ENCODE results near the gene NCAPD3. TPM values are rescaled to one million over a fixed set of nuclear protein-coding genes. Genes with fewer than 3 reads are reported as not detected.

Gene NCAPD3
- total and polyA plus RNA-seq, 9 of the 15 experiments (the other 6 are each of a cell fraction or from before 2014, with no cell fraction given): 23.6 to 80.6 (median 58.6) TPM

GRCh38 chr11:134146598-134146997, 77.2 kb downstream of the NCAPD3 start:
- Histone ChIP-seq H3K9me1 (ENCODE audit: control insufficient read depth, insufficient read depth, low read length) (no peaks in the 10 kb centered on the region), H3K9me3 (replicated peaks; ENCODE audit: control insufficient read depth, insufficient read depth, low read depth, low read length) (no peaks in the 10 kb centered on the region), H3K4me3 (no peak overlapping the region), H3K9ac (ENCODE audit: insufficient read depth in 1 of 2, low read depth in 2 of 2, low read length in 2 of 2) (no peak overlapping the region), H3K4me2 (ENCODE audit: insufficient read depth, low read length) (no peak overlapping the region), H3K79me2 (ENCODE audit: control insufficient read depth, insufficient read depth, low read length) (no peaks in the 10 kb centered on the region), H3K27ac (ENCODE audit: extremely low read depth, low read depth, low read length) (no peak overlapping the region), H3K27me3 (ENCODE audit: control insufficient read depth in 2 of 2, insufficient read depth in 2 of 2, low read length in 2 of 2) (peaks cover 0 to 7% of the 10 kb centered on the region in 2 experiments; a peak in 2 of 5 replicates), H2AFZ (ENCODE audit: low read depth, low read length) (no peak overlapping the region), H4K20me1 (replicated peaks; ENCODE audit: control insufficient read depth, insufficient read depth, low read length) (0 out of 2 replicates have a peak, but pooled peaks cover 3% of the 10 kb centered on the region), H3K4me1 (replicated peaks in 1 of 2; ENCODE audit: control insufficient read depth in 2 of 2, insufficient read depth in 2 of 2, low read length in 2 of 2) (no peaks in the 10 kb centered on the region), H3K36me3 (ENCODE audit: control insufficient read depth, insufficient read depth, low read length) (peaks cover 24% of the 10 kb centered on the region; the same call in 2 of the 3 replicates)
- POLR2A ChIA-PET: interaction anchor here (0.8 to 1.0 kb wide), 2 partner anchors 12 to 18 kb away, joined by 3 read pairs; no protein-coding TSS in a partner anchor
- no peak for ATAC-seq
- DNase-seq (ENCODE audit: extremely low read depth in 1 of 4, low spot score in 3 of 4): no peak
- FAIRE-seq: no peak
- in situ Hi-C loops (cut with MboI) (loop anchor here (10.0 kb wide), 1 partner anchor 222 kb away; no protein-coding TSS in a partner anchor), intact Hi-C loops (cut with micrococcal nuclease) (no loop called here)
- BruUV-seq (replicated peaks): no TSS peak
- 48% methylated on average over 3 of the region's 3 CpGs for WGBS (ENCODE audit: insufficient coverage, low coverage, missing lambda C conversion rate)
- CTCF ChIA-PET (ENCODE audit: low intra/inter-chr PET ratio): no interaction called here
- TF ChIP-seq RBM25 (IDR thresholded peaks at IDR 0.05; ENCODE audit: low read depth, low read length, severe bottlenecking): no peak
- no peak for TF ChIP-seq TAF9B (IDR thresholded peaks at IDR 0.05; ENCODE audit: partially characterized antibody)
- no peak for TF ChIP-seq TFAM (CRISPR knock-in tag; conservative IDR thresholded peaks at IDR 0.05)
- no peak for TF ChIP-seq SRSF1 (IDR thresholded peaks at IDR 0.05; ENCODE audit: low read depth, low read length)
- no peak for TF ChIP-seq ZNF318 (IDR thresholded peaks at IDR 0.05; ENCODE audit: borderline replicate concordance in 1 of 2, low read depth in 1 of 2)
- no peak for TF ChIP-seq RFX7 (CRISPR knock-in tag; IDR thresholded peaks at IDR 0.05)
- TF ChIP-seq ZNF224 (CRISPR knock-in tag; IDR thresholded peaks at IDR 0.05): no peak
- TF ChIP-seq GTF2F1 (IDR thresholded peaks at IDR 0.05; ENCODE audit: low read depth, low read length): no peak
- TF ChIP-seq NCOR1 (IDR thresholded peaks at IDR 0.05): no peak
- TF ChIP-seq EHMT2 (IDR thresholded peaks at IDR 0.05): no peak
- no peak for TF ChIP-seq MAFK (IDR thresholded peaks at IDR 0.05; ENCODE audit: low read length)
- TF ChIP-seq EP400 (IDR thresholded peaks at IDR 0.05): no peak
- no peak for TF ChIP-seq ILF3 (IDR thresholded peaks at IDR 0.05; ENCODE audit: borderline replicate concordance)
- TF ChIP-seq PHB2 (IDR thresholded peaks at IDR 0.05; ENCODE audit: low read depth): no peak
- no peak for TF ChIP-seq ZNF655 (CRISPR knock-in tag; IDR thresholded peaks at IDR 0.05)
